ENCODE results near the gene KRT40.

DNA sequence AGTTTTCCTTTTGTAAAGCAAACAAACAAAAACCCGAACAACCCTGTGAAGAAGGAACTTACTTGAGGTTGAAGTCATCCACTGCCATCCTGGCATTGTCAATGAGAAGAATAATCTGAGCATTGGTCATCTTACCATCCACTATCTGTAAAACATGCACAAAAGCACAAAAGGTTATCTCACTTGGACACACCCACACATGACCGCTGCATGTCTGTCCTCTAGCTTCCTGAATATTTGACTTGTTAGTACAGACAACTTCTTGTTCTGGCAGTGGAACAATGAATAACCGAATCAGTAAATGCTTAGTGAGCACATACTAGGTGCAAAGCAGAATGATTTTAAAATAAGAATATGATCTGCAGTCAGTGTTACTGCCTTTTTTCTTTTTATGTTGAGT lies 52.8 kb downstream of the KRT40 start:
- TF ChIP-seq BRCA1 (IDR thresholded peaks at IDR 0.05; ENCODE audit: low read depth, low read length) (no peak), GABPA (IDR thresholded peaks at IDR 0.05; ENCODE audit: borderline replicate concordance, insufficient read depth, low read length) (no peak), CBX8 (IDR thresholded peaks at IDR 0.05; ENCODE audit: borderline replicate concordance, low read depth, low read length) (no peak), POLR2A (IDR thresholded peaks at IDR 0.05; ENCODE audit: control extremely low read depth in 1 of 2, low read depth in 2 of 2, low read length in 2 of 2) (no peak), RFX5 (IDR thresholded peaks at IDR 0.05; ENCODE audit: borderline replicate concordance, low read depth, low read length) (no peak), EZH2 (IDR thresholded peaks at IDR 0.05; ENCODE audit: low read depth, low read length, severe bottlenecking) (no peak), SAP30 (IDR thresholded peaks at IDR 0.05; ENCODE audit: insufficient read depth, insufficient replicate concordance, low read length) (no peak), TAF1 (IDR thresholded peaks at IDR 0.05; ENCODE audit: low read depth, low read length) (no peak), SRF (IDR thresholded peaks at IDR 0.05; ENCODE audit: low read depth, low read length) (no peak)
- TF ChIP-seq, protein P1, sequence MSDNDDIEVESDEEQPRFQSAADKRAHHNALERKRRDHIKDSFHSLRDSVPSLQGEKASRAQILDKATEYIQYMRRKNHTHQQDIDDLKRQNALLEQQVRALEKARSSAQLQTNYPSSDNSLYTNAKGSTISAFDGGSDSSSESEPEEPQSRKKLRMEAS (IDR thresholded peaks at IDR 0.05), result no peak
- TF ChIP-seq, protein P2, sequence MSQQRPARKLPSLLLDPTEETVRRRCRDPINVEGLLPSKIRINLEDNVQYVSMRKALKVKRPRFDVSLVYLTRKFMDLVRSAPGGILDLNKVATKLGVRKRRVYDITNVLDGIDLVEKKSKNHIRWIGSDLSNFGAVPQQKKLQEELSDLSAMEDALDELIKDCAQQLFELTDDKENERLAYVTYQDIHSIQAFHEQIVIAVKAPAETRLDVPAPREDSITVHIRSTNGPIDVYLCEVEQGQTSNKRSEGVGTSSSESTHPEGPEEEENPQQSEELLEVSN (IDR thresholded peaks at IDR 0.05), result no peak
- TF ChIP-seq, protein P3, sequence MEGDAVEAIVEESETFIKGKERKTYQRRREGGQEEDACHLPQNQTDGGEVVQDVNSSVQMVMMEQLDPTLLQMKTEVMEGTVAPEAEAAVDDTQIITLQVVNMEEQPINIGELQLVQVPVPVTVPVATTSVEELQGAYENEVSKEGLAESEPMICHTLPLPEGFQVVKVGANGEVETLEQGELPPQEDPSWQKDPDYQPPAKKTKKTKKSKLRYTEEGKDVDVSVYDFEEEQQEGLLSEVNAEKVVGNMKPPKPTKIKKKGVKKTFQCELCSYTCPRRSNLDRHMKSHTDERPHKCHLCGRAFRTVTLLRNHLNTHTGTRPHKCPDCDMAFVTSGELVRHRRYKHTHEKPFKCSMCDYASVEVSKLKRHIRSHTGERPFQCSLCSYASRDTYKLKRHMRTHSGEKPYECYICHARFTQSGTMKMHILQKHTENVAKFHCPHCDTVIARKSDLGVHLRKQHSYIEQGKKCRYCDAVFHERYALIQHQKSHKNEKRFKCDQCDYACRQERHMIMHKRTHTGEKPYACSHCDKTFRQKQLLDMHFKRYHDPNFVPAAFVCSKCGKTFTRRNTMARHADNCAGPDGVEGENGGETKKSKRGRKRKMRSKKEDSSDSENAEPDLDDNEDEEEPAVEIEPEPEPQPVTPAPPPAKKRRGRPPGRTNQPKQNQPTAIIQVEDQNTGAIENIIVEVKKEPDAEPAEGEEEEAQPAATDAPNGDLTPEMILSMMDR (IDR thresholded peaks at IDR 0.05; ENCODE audit: control extremely low read depth in 1 of 3, insufficient read depth in 1 of 3, low read depth in 1 of 3, low read length in 3 of 3), result no peak

Data from H1 (cell line).